Spleen (tissue), 7 donors: ENCODE results near the gene LIF.

Experiments used
- CTCF ChIP-seq, 11 experiments: fragments of 200-600 bp in 7 of 11; fragments of 450-650 bp in 4 of 11; sonication (generic) in 4 of 11; IDR thresholded peaks in 8 of 11; conservative IDR thresholded peaks in 3 of 11; 1 replicate in 7 of 11; 2 replicates in 4 of 11; pipeline versions ENCODE4 v1.4.0 to v1.8.0; 2016 to 2021; ENCODE audit warnings: antibody characterized with exemption in 11 of 11, inconsistent platforms in 4 of 11, mild to moderate bottlenecking in 1 of 11
- POLR2A ChIP-seq, 3 donors: fragments of 450-650 bp; IDR thresholded peaks; one replicate each; pipeline ENCODE4 v1.5.1; 2017; ENCODE audit warnings: antibody characterized with exemption in 3 of 3, mild to moderate bottlenecking in 1 of 3
- donor health status: DM: no; HTN: no; CAD: no; lungs with moderate emphysema.
- donor health status: DM: no; HTN: no; CAD: no.
- donor health status: DM: no; HTN: no; CAD: no.

GRCh38 chr22:30228509-30229359 lies 17.8 kb downstream of the LIF start:
- TF ChIP-seq POLR2A (IDR thresholded peaks at IDR 0.05) (no peak), CTCF (IDR thresholded peaks at IDR 0.05 in 8 of 11, conservative IDR thresholded peaks at IDR 0.05 in 3 of 11) (no peak)
